HepG2 (cell line): ENCODE measurements around the gene MED1. TPM values are rescaled to one million over a fixed set of nuclear protein-coding genes. Genes with fewer than 3 reads are reported as not detected.
A peak's percentile ranks its signal among the peaks of the same experiment; 100 is the strongest.

ENCODE experiments used
- ARID2 ChIP-seq: sonication (generic); formaldehyde crosslinking; IDR thresholded peaks from 2 replicates; pipeline ENCODE4 v1.8.1; 2022; ENCODE audit warnings: mild to moderate bottlenecking, missing genetic modification reagents, borderline replicate concordance
- CCDC6 ChIP-seq: sonication (generic); formaldehyde crosslinking; IDR thresholded peaks from 2 replicates; pipeline ENCODE4 v1.8.1; 2022; ENCODE audit warnings: mild to moderate bottlenecking, missing genetic modification reagents, moderate library complexity
- FOSL1 ChIP-seq: sonication (generic); formaldehyde crosslinking; IDR thresholded peaks from 2 replicates; pipeline ENCODE4 v1.9.0; 2021; ENCODE audit warnings: missing genetic modification reagents, borderline replicate concordance
- FOXC1 ChIP-seq: sonication (generic); formaldehyde crosslinking; IDR thresholded peaks from 2 replicates; pipeline ENCODE4 v1.8.0; 2022; ENCODE audit warnings: mild to moderate bottlenecking, missing genetic modification reagents, borderline replicate concordance
- HNF4G ChIP-seq, 2 experiments: sonication (generic) in 1 of 2; formaldehyde crosslinking in 1 of 2; IDR thresholded peaks; 2 replicates each; pipeline versions ENCODE4 v1.4.0 to v1.6.1; 2011 to 2020; ENCODE audit warnings: borderline replicate concordance in 2 of 2, low read depth in 2 of 2, mild to moderate bottlenecking in 2 of 2, low read length in 1 of 2, missing genetic modification reagents in 1 of 2, moderate library complexity in 1 of 2
- NR2F2 ChIP-seq: IDR thresholded peaks from 2 replicates; pipeline ENCODE4 v1.6.1; 2012; ENCODE audit warnings: low read depth, inconsistent platforms, borderline replicate concordance
- SALL2 ChIP-seq: sonication (generic); formaldehyde crosslinking; IDR thresholded peaks from 2 replicates; pipeline ENCODE4 v1.8.1; 2023; ENCODE audit warnings: mild to moderate bottlenecking, missing genetic modification reagents, inconsistent platforms
- SP4 ChIP-seq: sonication (generic); formaldehyde crosslinking; IDR thresholded peaks from 2 replicates; pipeline ENCODE4 v1.8.1; 2023; ENCODE audit warnings: mild to moderate bottlenecking, missing genetic modification reagents
- THAP11 ChIP-seq: IDR thresholded peaks from 2 replicates; pipeline ENCODE4 v1.6.1; 2016; ENCODE audit warnings: missing biosample characterization, missing genetic modification reagents
- TMF1 ChIP-seq: sonication (generic); formaldehyde crosslinking; IDR thresholded peaks from 2 replicates; pipeline ENCODE4 v1.8.1; 2022; ENCODE audit warnings: low read depth, missing genetic modification reagents
- TSC22D2 ChIP-seq: sonication (generic); formaldehyde crosslinking; IDR thresholded peaks from 2 replicates; pipeline ENCODE4 v1.5.1; 2020; ENCODE audit warnings: missing genetic modification reagents, mild to moderate bottlenecking, borderline replicate concordance
- YEATS4 ChIP-seq: sonication (generic); formaldehyde crosslinking; IDR thresholded peaks from 2 replicates; pipeline ENCODE4 v1.4.0; 2020; ENCODE audit warnings: missing genetic modification reagents, borderline replicate concordance
- ZNF17 ChIP-seq: sonication (generic); formaldehyde crosslinking; IDR thresholded peaks from 2 replicates; pipeline ENCODE4 v1.5.0; 2020; ENCODE audit warnings: mild to moderate bottlenecking, missing genetic modification reagents
- ZNF253 ChIP-seq: sonication (generic); formaldehyde crosslinking; IDR thresholded peaks from 2 replicates; pipeline ENCODE4 v1.8.0; 2022; ENCODE audit warnings: mild to moderate bottlenecking, missing genetic modification reagents, borderline replicate concordance
- ZNF44 ChIP-seq: sonication (generic); formaldehyde crosslinking; IDR thresholded peaks from 2 replicates; pipeline ENCODE4 v1.5.1; 2020; ENCODE audit warnings: mild to moderate bottlenecking, missing genetic modification reagents
- ZNF775 ChIP-seq: sonication (generic); formaldehyde crosslinking; IDR thresholded peaks from 2 replicates; pipeline ENCODE4 v1.4.0; 2020; ENCODE audit warnings: missing genetic modification reagents, mild to moderate bottlenecking, moderate library complexity, borderline replicate concordance
- ZSCAN31 ChIP-seq: sonication (generic); formaldehyde crosslinking; IDR thresholded peaks from 2 replicates; pipeline ENCODE4 v1.5.0; 2020; ENCODE audit warnings: low read depth, mild to moderate bottlenecking, missing genetic modification reagents
- polyA plus RNA-seq, 8 experiments: library from polyadenylated mRNA; depleted of rRNA in 3 of 8; stranded (reverse) in 7 of 8; unstranded in 1 of 8; fragments of >200 nt; fragmentation: Illumina TruSeq in 4 of 8; extraction: Trizol in 4 of 8; gene quantifications; 2 replicates each; pipeline versions ENCODE4 v1.2.1 to v1.2.3, GENCODE V29; 2011 to 2016; ENCODE audit warnings: low read depth in 4 of 8, missing spikeins in 1 of 8, mixed read lengths in 1 of 8; ENCODE audit not compliant: insufficient read depth in 1 of 8
- total RNA-seq, 5 experiments: library from RNA; depleted of rRNA; stranded (reverse); fragments of >200 nt; fragmentation: Illumina TruSeq; extraction: Trizol; gene quantifications; 2 replicates each; pipeline ENCODE4 v1.2.3, GENCODE V29; 2016; ENCODE audit warnings: low read depth in 1 of 5
- TF ChIP-seq, protein P1 (sequence below): sonication (generic); formaldehyde crosslinking; IDR thresholded peaks from 2 replicates; pipeline ENCODE4 v1.5.0; 2020; ENCODE audit warnings: mild to moderate bottlenecking, missing genetic modification reagents, borderline replicate concordance
- TF ChIP-seq, protein P2 (sequence below): sonication (generic); formaldehyde crosslinking; conservative IDR thresholded peaks from 2 replicates; pipeline ENCODE4 v1.4.0; 2020; ENCODE audit warnings: missing genetic modification reagents
- TF ChIP-seq, protein P3 (sequence below): sonication (generic); formaldehyde crosslinking; IDR thresholded peaks from 2 replicates; pipeline ENCODE4 v1.4.0; 2020; ENCODE audit warnings: mild to moderate bottlenecking, missing genetic modification reagents, borderline replicate concordance
- TF ChIP-seq, protein P4 (sequence below): sonication (generic); formaldehyde crosslinking; IDR thresholded peaks from 2 replicates; pipeline ENCODE4 v1.4.0; 2020; ENCODE audit warnings: missing genetic modification reagents

The MED1 gene
- total and polyA plus RNA-seq, 2 of the 13 experiments (the other 11 are each of a cell fraction or from before 2014, with no cell fraction given), result 37.5 to 40.1 TPM

DNA sequence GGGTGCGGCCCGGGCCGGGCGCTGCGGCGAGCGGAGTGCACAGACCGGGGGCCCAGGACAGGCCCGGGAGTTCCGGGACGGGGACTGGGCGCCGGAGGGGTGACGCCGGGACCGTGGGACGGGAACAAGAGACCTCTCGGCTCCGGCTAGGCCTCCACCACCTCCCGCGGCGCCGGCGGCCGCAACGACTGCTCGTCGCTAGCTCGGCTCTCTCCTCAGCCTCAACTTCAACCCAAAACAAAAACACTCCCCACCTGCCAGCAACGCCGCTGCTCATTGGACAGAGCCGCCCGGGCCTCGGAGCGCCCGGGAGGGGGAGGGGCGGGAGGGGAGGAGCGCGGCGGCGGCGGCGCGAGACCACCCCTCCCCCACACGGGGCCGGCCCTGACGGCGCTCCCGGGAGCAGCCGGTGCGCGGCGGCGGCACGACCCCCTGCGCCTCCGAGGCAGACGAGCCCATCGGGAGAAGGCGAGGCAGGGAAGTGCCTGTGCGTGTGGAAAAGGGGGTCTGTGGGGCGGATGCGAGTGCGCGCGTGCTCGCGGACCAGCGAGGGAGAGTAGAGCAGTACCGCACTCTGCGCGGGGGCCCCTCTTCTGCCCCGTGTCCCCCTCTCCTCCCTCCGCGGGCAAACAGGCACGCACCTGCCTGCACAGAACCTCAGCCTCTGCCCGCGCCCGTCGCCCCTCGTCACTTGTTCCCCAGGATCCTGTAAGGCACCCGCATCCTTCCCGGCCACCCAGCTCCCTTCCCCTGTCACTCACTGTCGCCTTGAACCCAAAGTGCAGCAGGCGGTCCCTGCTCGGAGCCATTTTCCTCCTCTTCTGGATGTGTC lies 49.4 kb downstream of the MED1 start, which contains the start of gene FBXL20 (continued):
- TF ChIP-seq CCDC6 (peak; percentile 71; the same call in 1 of the 2 replicates), TMF1 (CRISPR knock-in tag) (peak; percentile 86; the same call in 1 of the 2 replicates), FOSL1 (CRISPR knock-in tag) (no peak), NR2F2 (no peak; the same call in 1 of the 2 replicates), ZNF17 (CRISPR knock-in tag) (no peak), HNF4G (IDR thresholded peaks at IDR 0.05; ENCODE audit: borderline replicate concordance, low read depth, low read length) (no peak), HNF4G (CRISPR knock-in tag; IDR thresholded peaks at IDR 0.05; ENCODE audit: borderline replicate concordance, low read depth) (peak; percentile 32; the same call in 1 of the 2 replicates), YEATS4 (CRISPR knock-in tag) (peak; percentile 75), ZNF253 (CRISPR knock-in tag) (no peak), SALL2 (CRISPR knock-in tag) (peak; percentile 88), ZSCAN31 (peak; percentile 82), FOXC1 (peak; percentile 47; the same call in 1 of the 2 replicates), THAP11 (CRISPR knock-in tag) (peak; percentile 78), ZNF44 (CRISPR knock-in tag) (no peak; the same call in 1 of the 2 replicates), ARID2 (CRISPR knock-in tag) (no peak), ZNF775 (CRISPR knock-in tag) (no peak), SP4 (CRISPR knock-in tag) (peak; percentile 43; the same call in 1 of the 2 replicates), TSC22D2 (no peak)
- TF ChIP-seq, protein P1, sequence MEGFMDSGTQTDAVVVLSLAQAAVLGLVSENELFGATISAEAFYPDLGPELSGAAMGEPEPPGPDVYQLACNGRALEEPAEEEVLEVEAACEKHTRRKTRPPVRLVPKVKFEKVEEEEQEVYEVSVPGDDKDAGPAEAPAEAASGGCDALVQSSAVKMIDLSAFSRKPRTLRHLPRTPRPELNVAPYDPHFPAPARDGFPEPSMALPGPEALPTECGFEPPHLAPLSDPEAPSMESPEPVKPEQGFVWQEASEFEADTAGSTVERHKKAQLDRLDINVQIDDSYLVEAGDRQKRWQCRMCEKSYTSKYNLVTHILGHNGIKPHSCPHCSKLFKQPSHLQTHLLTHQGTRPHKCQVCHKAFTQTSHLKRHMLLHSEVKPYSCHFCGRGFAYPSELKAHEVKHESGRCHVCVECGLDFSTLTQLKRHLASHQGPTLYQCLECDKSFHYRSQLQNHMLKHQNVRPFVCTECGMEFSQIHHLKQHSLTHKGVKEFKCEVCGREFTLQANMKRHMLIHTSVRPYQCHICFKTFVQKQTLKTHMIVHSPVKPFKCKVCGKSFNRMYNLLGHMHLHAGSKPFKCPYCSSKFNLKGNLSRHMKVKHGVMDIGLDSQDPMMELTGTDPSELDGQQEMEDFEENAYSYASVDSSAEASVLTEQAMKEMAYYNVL (CRISPR knock-in tag), result no peak; the same call in 1 of the 2 replicates
- TF ChIP-seq, protein P2, sequence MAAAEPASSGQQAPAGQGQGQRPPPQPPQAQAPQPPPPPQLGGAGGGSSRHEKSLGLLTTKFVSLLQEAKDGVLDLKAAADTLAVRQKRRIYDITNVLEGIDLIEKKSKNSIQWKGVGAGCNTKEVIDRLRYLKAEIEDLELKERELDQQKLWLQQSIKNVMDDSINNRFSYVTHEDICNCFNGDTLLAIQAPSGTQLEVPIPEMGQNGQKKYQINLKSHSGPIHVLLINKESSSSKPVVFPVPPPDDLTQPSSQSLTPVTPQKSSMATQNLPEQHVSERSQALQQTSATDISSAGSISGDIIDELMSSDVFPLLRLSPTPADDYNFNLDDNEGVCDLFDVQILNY, result peak; percentile 39; the same call in 1 of the 2 replicates
- TF ChIP-seq, protein P3, sequence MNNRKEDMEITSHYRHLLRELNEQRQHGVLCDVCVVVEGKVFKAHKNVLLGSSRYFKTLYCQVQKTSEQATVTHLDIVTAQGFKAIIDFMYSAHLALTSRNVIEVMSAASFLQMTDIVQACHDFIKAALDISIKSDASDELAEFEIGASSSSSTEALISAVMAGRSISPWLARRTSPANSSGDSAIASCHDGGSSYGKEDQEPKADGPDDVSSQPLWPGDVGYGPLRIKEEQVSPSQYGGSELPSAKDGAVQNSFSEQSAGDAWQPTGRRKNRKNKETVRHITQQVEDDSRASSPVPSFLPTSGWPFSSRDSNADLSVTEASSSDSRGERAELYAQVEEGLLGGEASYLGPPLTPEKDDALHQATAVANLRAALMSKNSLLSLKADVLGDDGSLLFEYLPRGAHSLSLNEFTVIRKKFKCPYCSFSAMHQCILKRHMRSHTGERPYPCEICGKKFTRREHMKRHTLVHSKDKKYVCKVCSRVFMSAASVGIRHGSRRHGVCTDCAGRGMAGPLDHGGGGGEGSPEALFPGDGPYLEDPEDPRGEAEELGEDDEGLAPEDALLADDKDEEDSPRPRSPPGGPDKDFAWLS (CRISPR knock-in tag), result no peak
- TF ChIP-seq, protein P4, sequence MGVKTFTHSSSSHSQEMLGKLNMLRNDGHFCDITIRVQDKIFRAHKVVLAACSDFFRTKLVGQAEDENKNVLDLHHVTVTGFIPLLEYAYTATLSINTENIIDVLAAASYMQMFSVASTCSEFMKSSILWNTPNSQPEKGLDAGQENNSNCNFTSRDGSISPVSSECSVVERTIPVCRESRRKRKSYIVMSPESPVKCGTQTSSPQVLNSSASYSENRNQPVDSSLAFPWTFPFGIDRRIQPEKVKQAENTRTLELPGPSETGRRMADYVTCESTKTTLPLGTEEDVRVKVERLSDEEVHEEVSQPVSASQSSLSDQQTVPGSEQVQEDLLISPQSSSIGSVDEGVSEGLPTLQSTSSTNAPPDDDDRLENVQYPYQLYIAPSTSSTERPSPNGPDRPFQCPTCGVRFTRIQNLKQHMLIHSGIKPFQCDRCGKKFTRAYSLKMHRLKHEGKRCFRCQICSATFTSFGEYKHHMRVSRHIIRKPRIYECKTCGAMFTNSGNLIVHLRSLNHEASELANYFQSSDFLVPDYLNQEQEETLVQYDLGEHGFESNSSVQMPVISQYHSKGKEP (CRISPR knock-in tag), result peak; percentile 75; the same call in 1 of the 2 replicates
